Sigmoid colon (tissue), 7 donors: Measurements from ENCODE around the gene SNX11. TPM values are rescaled to one million over a fixed set of nuclear protein-coding genes. Genes with fewer than 3 reads are reported as not detected.

Source experiments
- DNase-seq: peaks from one replicate; pipeline ENCODE4 v3.0.0-alpha.2; 2019
- H3K27ac ChIP-seq, 4 donors: fragments of 200-600 bp; sonication (generic); one replicate each; pipeline ENCODE4 v1.5.1; 2016 to 2019; ENCODE audit warnings: mild to moderate bottlenecking in 1 of 4
- H3K27me3 ChIP-seq, 3 donors: fragments of 200-600 bp; sonication (generic); one replicate each; pipeline ENCODE4 v1.5.1; 2019; ENCODE audit warnings: mild to moderate bottlenecking in 1 of 3
- H3K36me3 ChIP-seq, 4 donors: fragments of 200-600 bp; sonication (generic); one replicate each; pipeline ENCODE4 v1.5.1; 2016 to 2019
- H3K4me1 ChIP-seq, 4 donors: fragments of 200-600 bp; sonication (generic); one replicate each; pipeline ENCODE4 v1.5.1; 2017 to 2019
- H3K4me3 ChIP-seq, 4 donors: fragments of 200-600 bp; sonication (generic); one replicate each; pipeline ENCODE4 v1.5.1; 2017 to 2019; ENCODE audit warnings: mild to moderate bottlenecking in 2 of 4, moderate library complexity in 1 of 4
- H3K9me3 ChIP-seq, 4 donors: fragments of 200-600 bp in 3 of 4; sonication (generic) in 3 of 4; one replicate each; pipeline versions ENCODE4 v1.5.1 to v1.6.1; 2013 to 2019
- EP300 ChIP-seq, 4 donors: sonication (generic); formaldehyde crosslinking; IDR thresholded peaks; one replicate each; pipeline ENCODE4 v1.6.1; 2017; ENCODE audit warnings: antibody characterized with exemption in 4 of 4
- POLR2A ChIP-seq, 2 donors: fragments of 450-650 bp; IDR thresholded peaks; one replicate each; pipeline ENCODE4 v1.6.1; 2016; ENCODE audit warnings: antibody characterized with exemption in 2 of 2, mild to moderate bottlenecking in 2 of 2, moderate library complexity in 2 of 2
- POLR2AphosphoS5 ChIP-seq, 4 donors: sonication (generic); formaldehyde crosslinking; IDR thresholded peaks; one replicate each; pipeline ENCODE4 v1.6.1; 2017; ENCODE audit warnings: antibody characterized with exemption in 4 of 4
- WGBS, 2 donors: extraction: QIAGEN DNeasy Blood & Tissue Kit; methylation state at CpG; one replicate each; pipeline ENCODE4 v1.1.7; 2013; 5-methylcytosine and 5-hydroxymethylcytosine counted together
- intact Hi-C: fragments of 100-400 bp; cut with DNase I; formaldehyde crosslinking; loops from one replicate; pipeline ENCODE4 v1.15.1; 2023
- polyA plus RNA-seq, 3 donors: library from polyadenylated mRNA; stranded (reverse); fragments of 200-250 nt; gene quantifications; one replicate each; pipeline ENCODE4 v1.2.3, GENCODE V29; 2013
- total RNA-seq, 4 donors: library from RNA; depleted of rRNA; stranded (reverse); fragments of >200 nt; gene quantifications; one replicate each; pipeline ENCODE4 v1.1.0, GENCODE V29; 2016
- TF ChIP-seq, protein P1 (sequence below), 4 experiments: fragments of 450-650 bp in 3 of 4; fragments of 200-600 bp in 1 of 4; IDR thresholded peaks; one replicate each; pipeline ENCODE4 v1.5.1; 2016 to 2019; ENCODE audit warnings: antibody characterized with exemption in 4 of 4, mild to moderate bottlenecking in 3 of 4, moderate library complexity in 2 of 4
- donor health status: healthy with polysubstance abuse.
- donor health status: Bipolar disorder and iron deficiency.
- donor health status: healthy.

The SNX11 gene
- total and polyA plus RNA-seq, 7 donors: 10.0 to 27.8 (median 19.3) TPM

DNA sequence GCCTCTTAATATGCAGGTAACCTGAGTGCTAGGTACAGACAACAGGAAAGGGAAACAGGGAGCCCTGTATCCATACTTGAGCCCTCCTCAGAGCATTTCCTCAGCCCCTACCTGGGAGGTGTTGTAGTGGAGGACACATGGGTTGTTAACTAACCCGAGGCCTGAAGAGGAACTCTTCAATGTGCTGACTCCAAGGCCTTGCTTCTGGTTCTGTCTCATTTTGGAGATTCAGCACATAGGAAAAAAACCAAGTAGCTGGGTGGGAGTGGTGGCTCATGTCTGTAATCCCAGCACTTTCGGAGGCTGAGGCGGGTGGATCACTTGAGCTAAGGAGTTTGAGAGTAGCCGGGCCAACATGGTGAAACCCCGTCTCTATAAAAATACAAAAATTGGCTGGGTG, 24.8 kb downstream of the SNX11 start:
- intact Hi-C loops: loop anchor here (10.0 kb wide), 1 partner anchor 288 kb away; the partner anchor contains the start of gene SCRN2

DNA sequence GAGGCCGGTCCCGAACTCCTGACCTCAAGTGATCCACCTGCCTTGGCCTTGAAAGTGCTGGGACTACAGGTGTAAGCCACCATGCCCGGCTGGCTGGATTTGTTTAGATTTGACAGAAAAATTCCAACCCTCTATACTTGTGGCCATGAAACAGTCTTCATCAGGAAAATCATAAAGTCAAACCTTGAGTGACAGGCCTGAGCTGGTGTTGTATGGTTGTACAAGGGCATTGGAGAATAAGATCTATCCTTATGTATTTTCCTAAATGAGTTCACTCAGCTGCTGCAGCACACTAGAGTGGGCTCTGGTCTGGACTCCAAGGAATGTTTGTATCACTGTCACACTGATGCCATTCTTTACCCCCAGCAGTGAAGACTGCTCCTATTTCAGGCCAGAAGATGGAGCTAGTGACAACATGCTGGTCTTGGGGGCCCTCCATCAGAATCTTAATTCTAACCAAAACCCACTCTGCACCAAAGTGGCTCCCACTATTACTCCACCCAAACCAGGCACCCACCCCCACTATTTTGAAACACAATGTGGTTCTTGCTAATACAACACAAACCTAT, 27.4 kb downstream of the SNX11 start:
- no peaks in the 10 kb centered on the region for H3K36me3 ChIP-seq
- intact Hi-C loops: loop anchor here (10.0 kb wide), 1 partner anchor 290 kb away; the partner anchor contains the start of gene SCRN2
- H3K27ac ChIP-seq: no peak overlapping the region
- no peaks in the 10 kb centered on the region for H3K4me1 ChIP-seq
- TF ChIP-seq POLR2A (IDR thresholded peaks at IDR 0.05): no peak
- TF ChIP-seq, protein P1, sequence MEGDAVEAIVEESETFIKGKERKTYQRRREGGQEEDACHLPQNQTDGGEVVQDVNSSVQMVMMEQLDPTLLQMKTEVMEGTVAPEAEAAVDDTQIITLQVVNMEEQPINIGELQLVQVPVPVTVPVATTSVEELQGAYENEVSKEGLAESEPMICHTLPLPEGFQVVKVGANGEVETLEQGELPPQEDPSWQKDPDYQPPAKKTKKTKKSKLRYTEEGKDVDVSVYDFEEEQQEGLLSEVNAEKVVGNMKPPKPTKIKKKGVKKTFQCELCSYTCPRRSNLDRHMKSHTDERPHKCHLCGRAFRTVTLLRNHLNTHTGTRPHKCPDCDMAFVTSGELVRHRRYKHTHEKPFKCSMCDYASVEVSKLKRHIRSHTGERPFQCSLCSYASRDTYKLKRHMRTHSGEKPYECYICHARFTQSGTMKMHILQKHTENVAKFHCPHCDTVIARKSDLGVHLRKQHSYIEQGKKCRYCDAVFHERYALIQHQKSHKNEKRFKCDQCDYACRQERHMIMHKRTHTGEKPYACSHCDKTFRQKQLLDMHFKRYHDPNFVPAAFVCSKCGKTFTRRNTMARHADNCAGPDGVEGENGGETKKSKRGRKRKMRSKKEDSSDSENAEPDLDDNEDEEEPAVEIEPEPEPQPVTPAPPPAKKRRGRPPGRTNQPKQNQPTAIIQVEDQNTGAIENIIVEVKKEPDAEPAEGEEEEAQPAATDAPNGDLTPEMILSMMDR (IDR thresholded peaks at IDR 0.05): no peak
- no peak for TF ChIP-seq EP300 (IDR thresholded peaks at IDR 0.05)
- TF ChIP-seq POLR2AphosphoS5 (IDR thresholded peaks at IDR 0.05): no peak
- H3K9me3 ChIP-seq: no peaks in the 10 kb centered on the region
- 84 to 86% methylated on average over 3 of the region's 3 CpGs for WGBS, 2 donors
- no peaks in the 10 kb centered on the region for H3K27me3 ChIP-seq
- DNase-seq: no peak
- no peak overlapping the region for H3K4me3 ChIP-seq

More for the DNA sequence above, 24.8 kb downstream of the SNX11 start:
- 78 to 84% methylated on average over 5 of the region's 5 CpGs for WGBS, 2 donors
- Histone ChIP-seq H3K4me1 (no peaks in the 10 kb centered on the region), H3K27me3 (no peaks in the 10 kb centered on the region), H3K4me3 (no peak overlapping the region), H3K9me3 (no peaks in the 10 kb centered on the region), H3K36me3 (no peaks in the 10 kb centered on the region), H3K27ac (no peak overlapping the region)
- no peak for DNase-seq
- no peak for TF ChIP-seq POLR2A (IDR thresholded peaks at IDR 0.05)
- TF ChIP-seq, protein P1 (IDR thresholded peaks at IDR 0.05): no peak

DNA sequence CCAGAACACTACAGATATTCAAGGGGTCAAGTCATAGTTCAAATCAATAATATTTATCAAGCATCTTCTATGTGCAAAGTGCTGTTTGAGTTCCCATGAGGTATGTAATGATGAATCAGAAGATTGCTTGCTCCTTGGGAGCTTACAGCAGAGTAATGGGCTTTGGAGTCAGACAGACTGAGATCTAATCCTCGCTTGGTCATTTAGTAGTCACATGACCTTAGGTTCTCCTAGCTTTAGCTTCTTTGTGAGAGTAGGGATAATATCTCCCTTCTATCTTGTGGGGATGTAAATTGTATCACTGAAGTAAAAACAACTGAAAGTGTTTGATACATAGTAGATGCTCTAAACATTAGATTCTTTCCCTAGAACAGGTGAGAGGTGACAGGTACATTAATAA, 30.1 kb downstream of the SNX11 start:
- 82 to 84% methylated on average over 1 of the region's 1 CpG for WGBS, 2 donors
- TF ChIP-seq, protein P1 (IDR thresholded peaks at IDR 0.05): no peak
- TF ChIP-seq POLR2AphosphoS5 (IDR thresholded peaks at IDR 0.05): no peak
- TF ChIP-seq POLR2A (IDR thresholded peaks at IDR 0.05): no peak
- TF ChIP-seq EP300 (IDR thresholded peaks at IDR 0.05): no peak
- H3K36me3 ChIP-seq: no peaks in the 10 kb centered on the region

DNA sequence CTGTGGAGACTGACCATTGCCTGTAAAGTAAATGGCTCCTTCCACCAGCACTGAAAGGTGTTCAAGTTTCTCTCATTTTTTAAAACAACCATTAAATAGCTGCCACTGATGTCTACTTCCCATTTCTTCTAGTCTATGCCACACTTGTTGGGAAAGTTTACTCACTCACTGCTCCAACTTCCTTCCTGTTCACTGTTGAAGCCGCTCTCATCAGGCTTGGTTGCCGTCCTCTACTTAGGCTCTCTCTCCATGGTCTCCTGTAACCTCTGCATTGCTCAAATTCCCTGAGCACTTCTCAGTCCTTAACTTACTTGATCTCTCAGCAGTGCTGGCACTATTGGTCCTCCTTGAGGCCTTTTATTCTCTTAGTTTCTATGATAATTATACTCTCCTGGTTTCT, 32.4 kb downstream of the SNX11 start:
- no peak overlapping the region for H3K4me3 ChIP-seq
- no peak for TF ChIP-seq POLR2AphosphoS5 (IDR thresholded peaks at IDR 0.05)
- no peak for TF ChIP-seq EP300 (IDR thresholded peaks at IDR 0.05)
- TF ChIP-seq, protein P1 (IDR thresholded peaks at IDR 0.05): no peak
- no peak for TF ChIP-seq POLR2A (IDR thresholded peaks at IDR 0.05)
- intact Hi-C loops: loop anchor here (10.0 kb wide), 1 partner anchor 295 kb away; the partner anchor contains the start of gene SCRN2
- 50 to 78% methylated on average over 2 of the region's 2 CpGs for WGBS, 2 donors
- H3K4me1 ChIP-seq: no peaks in the 10 kb centered on the region
- no peak for DNase-seq
- no peak overlapping the region for H3K27ac ChIP-seq
- peaks cover 0 to 23% (median 8%) of the 10 kb centered on the region in 3 donors for H3K27me3 ChIP-seq
- H3K36me3 ChIP-seq: no peaks in the 10 kb centered on the region
- H3K9me3 ChIP-seq: no peaks in the 10 kb centered on the region

More for the DNA sequence above, 30.1 kb downstream of the SNX11 start:
- H3K9me3 ChIP-seq: no peaks in the 10 kb centered on the region
- DNase-seq: no peak
- H3K4me3 ChIP-seq: no peak overlapping the region
- intact Hi-C loops: loop anchor here (10.0 kb wide), 1 partner anchor 293 kb away; the partner anchor contains the start of gene SCRN2
- H3K27me3 ChIP-seq: peaks cover 0 to 2% (median 0%) of the 10 kb centered on the region in 3 donors
- no peak overlapping the region for H3K27ac ChIP-seq
- no peaks in the 10 kb centered on the region for H3K4me1 ChIP-seq
